Neutrophil (primary cell): Measurements from ENCODE around the gene FGGY.

Source experiments
- H3K27ac ChIP-seq: fragments of 200-600 bp; sonication (generic); 2 replicates; pipeline ENCODE4 v1.5.1; 2016; ENCODE audit warnings: mild to moderate bottlenecking, moderate library complexity
- H3K27me3 ChIP-seq: fragments of 200-600 bp; sonication (generic); 2 replicates; pipeline ENCODE4 v1.6.0; 2016; ENCODE audit warnings: mild to moderate bottlenecking
- H3K36me3 ChIP-seq: fragments of 200-600 bp; sonication (generic); 2 replicates; pipeline ENCODE4 v1.5.1; 2017
- H3K4me1 ChIP-seq, 2 experiments: fragments of 200-600 bp in 1 of 2; sonication (generic) in 1 of 2; 1 replicate in 1 of 2; 2 replicates in 1 of 2; pipeline versions ENCODE4 v1.5.1 to v1.6.1; 2013 to 2016; ENCODE audit warnings: low read depth in 1 of 2, low read length in 1 of 2, mild to moderate bottlenecking in 1 of 2, moderate library complexity in 1 of 2; ENCODE audit not compliant: control insufficient read depth in 1 of 2, insufficient read depth in 1 of 2
- H3K4me3 ChIP-seq, 2 experiments: fragments of 200-600 bp in 1 of 2; sonication (generic) in 1 of 2; 1 replicate in 1 of 2; 2 replicates in 1 of 2; pipeline ENCODE4 v1.5.1; 2013 to 2016; ENCODE audit warnings: low read depth in 1 of 2, low read length in 1 of 2, mild to moderate bottlenecking in 1 of 2, moderate library complexity in 1 of 2
- H3K9me3 ChIP-seq: fragments of 200-600 bp; sonication (generic); 2 replicates; pipeline ENCODE4 v1.5.1; 2016
- CTCF ChIP-seq: fragments of 200-600 bp; sonication (generic); IDR thresholded peaks from 2 replicates; pipeline ENCODE4 v1.5.1; 2016; ENCODE audit warnings: antibody characterized with exemption

FGGY gene

GRCh38 chr1:59751801-59752200, 454.9 kb downstream of the FGGY start:
- Histone ChIP-seq H3K27ac (no peak overlapping the region), H3K27me3 (no peaks in the 10 kb centered on the region), H3K4me3 (no peak overlapping the region), H3K36me3 (no peaks in the 10 kb centered on the region), H3K4me1 (no peaks in the 10 kb centered on the region), H3K9me3 (no peaks in the 10 kb centered on the region)
- no peak for TF ChIP-seq CTCF

GRCh38 chr1:59752556-59753414, 455.9 kb downstream of the FGGY start:
- H3K4me1 ChIP-seq: no peaks in the 10 kb centered on the region
- H3K27ac ChIP-seq: no peak overlapping the region
- H3K4me3 ChIP-seq: no peak overlapping the region
- H3K36me3 ChIP-seq: no peaks in the 10 kb centered on the region
- H3K9me3 ChIP-seq: no peaks in the 10 kb centered on the region
- TF ChIP-seq CTCF: no peak
- H3K27me3 ChIP-seq: no peaks in the 10 kb centered on the region

GRCh38 chr1:59755069-59755685, 458.3 kb downstream of the FGGY start:
- H3K9me3 ChIP-seq: no peaks in the 10 kb centered on the region
- TF ChIP-seq CTCF: no peak
- H3K4me3 ChIP-seq: no peak overlapping the region
- peaks cover 4 to 6% of the 10 kb centered on the region in 2 experiments for H3K4me1 ChIP-seq
- no peak overlapping the region for H3K27ac ChIP-seq
- no peaks in the 10 kb centered on the region for H3K27me3 ChIP-seq
- H3K36me3 ChIP-seq: no peaks in the 10 kb centered on the region

- Histone ChIP-seq H3K36me3 (no peaks in the 10 kb centered on the region), H3K9me3 (no peaks in the 10 kb centered on the region), H3K4me1 (peaks cover 4 to 6% of the 10 kb centered on the region in 2 experiments), H3K27me3 (no peaks in the 10 kb centered on the region), H3K4me3 (no peak overlapping the region), H3K27ac (no peak overlapping the region)
- no peak for TF ChIP-seq CTCF
These were observed 460.4 kb downstream of the FGGY start for GRCh38 chr1:59757197-59757747.

- Histone ChIP-seq H3K27ac (no peak overlapping the region), H3K27me3 (no peaks in the 10 kb centered on the region), H3K36me3 (no peaks in the 10 kb centered on the region), H3K4me1 (peaks cover 4 to 6% of the 10 kb centered on the region in 2 experiments), H3K4me3 (no peak overlapping the region), H3K9me3 (no peaks in the 10 kb centered on the region)
- peak; percentile 88 for TF ChIP-seq CTCF
These were observed 462.4 kb downstream of the FGGY start for GRCh38 chr1:59759156-59759925.
